Stimulated activated CD4-positive, alpha-beta T cell treated with anti-CD3 and anti-CD28 coated beads, Interleukin-15, amount 100 ng/mL, for 24 hours (primary cell): ENCODE measurements around the gene SCN1A.
"Not testable (repeated sequence)": the region's sequence is repeated elsewhere in the genome, so short reads cannot be mapped to it uniquely, and the experiment has no call there.

Source experiments
- DNase-seq: peaks from one replicate; pipeline ENCODE4 v3.0.0-alpha.2; 2020

The SCN1A gene

DNA sequence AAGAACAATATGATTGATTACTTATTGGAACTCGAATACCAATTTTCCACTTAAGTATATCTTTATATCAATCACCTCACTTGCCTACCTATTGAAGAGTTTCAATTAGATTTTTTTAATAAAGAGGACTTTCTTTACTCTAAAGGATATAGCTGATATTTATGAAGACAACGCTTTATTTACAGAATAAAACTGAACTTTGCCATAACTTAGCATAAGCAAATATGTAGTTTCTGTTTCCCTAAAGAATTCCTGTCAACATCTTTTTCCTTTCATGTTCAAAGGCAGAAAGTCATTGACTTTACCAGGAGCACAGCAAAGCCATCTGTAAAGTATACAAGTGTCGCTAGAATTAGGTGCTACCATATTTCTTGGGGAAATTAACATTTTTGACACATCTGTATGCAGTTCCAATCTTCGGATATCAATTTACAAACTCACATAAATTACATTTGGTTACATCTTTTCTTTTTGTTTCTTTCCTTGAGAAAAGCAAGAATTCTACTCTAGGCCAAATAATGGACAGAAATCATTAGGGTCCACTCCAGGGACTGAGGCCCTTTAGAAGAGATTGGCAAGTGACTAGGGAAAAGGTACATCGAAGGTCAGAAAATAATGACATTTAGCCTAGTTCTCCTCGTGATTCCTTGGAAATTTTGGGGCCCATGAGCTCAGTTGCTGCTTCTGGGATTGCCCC lies 7.5 kb upstream of the SCN1A start:
- DNase-seq, result no peak

- DNase-seq, result no peak
These were observed 6.7 kb upstream of the SCN1A start for GRCh38 chr2:166134252-166135151.

DNA sequence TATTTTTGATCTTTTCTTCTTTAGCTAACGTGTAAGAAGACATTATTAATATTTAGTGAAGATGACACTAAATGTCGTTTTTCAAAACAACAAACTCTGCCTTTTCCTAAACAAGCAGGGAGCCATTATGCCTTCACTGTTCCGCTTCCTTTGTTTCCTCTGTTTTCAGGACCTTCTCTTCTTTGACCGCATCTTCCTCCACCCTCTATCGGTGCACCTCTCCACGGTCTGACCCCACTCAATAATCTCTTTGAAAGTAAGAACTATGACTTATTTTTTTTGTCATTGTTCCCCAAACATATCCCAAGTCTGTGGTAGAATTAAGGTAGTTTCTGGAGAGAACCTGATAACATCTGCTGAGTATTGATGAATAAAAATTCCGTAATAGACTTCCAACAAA lies 5.8 kb upstream of the SCN1A start:
- no peak for DNase-seq

DNA sequence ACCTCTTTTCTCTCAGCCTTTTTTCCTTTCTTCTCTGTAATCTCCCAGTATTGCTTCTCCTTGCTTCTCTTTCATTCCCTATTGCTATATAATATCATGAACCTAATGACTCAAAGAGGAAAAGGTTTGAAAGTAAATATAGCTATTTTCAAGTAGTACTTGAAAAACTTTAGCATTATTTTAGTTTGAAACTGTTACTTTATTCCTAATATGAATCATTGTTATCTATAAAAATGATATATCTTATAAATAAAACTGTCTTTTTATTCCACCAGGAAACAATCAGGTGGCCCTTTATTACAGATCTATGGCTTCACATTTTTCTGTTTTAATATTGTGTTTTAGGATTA lies 311 bp upstream of the SCN1A start:
- no peak for DNase-seq

DNA sequence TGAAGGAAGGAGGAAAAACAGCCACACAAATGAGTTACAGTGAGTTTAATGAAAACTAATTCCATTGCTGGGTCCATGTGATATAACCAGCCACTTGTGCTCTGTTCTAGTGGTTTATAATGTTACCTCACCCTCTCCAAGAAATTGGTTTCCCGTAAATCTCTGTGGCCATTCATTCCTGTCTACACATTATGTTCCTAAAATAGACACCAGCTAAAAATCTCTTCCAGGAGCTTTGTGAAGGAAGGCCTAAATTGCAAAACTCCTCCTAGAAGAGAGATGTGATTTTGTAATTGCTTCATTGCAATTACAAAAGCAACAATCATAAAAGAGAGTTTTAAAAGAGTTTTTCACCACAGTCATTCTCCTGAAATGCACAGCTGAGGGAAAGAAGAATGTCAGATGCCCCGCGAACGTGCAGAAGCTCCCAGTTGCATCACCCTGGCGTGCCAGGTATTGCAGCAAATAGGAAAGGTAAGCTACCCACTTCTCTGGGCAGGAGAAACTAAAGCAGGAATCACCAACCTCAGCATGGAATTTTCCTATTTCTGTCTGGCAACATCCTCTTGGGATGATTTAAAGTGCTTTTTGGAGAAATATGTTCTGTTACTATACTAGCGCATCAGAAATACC lies 1.7 kb downstream of the SCN1A start:
- no peak for DNase-seq

DNA sequence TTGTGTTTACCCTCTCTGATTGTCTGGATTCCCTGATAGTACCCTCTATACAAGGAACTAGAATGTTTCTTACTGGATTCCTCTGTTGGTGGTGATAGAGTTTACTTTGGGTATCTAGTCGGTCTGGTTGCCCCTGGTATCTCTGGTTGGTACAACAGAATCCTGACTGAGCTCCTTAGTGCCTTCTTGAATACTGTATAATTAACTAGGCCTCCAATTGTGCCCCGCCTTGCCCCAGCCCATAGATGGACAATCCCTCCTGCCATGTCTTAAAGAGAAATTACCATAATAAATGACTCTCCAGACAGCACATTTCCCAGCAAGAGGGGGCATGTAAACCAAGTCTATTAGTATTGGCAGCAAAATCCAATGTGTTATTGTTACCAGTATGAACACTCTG lies 2.3 kb downstream of the SCN1A start:
- DNase-seq, result no peak

GRCh38 chr2:166118180-166118579 lies 9.6 kb downstream of the SCN1A start:
- no peak for DNase-seq

DNA sequence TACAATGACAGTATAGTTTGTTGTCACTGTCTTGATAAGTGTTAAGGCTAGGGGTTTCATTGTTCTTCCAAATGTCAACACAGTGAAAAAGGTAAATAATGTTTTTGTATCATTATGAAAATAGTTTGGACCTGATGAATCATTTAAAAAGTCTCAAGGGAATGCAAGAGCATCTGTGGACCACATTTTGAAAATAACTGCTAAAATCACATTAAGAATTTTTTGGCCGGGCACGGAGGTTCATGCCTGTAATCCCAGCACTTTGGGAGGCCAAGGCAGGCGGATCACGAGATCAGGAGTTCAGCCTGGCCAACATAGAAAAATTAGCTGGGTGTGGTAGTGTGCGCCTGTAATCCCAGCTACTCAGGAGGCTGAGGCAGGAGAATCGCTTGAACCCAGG lies 10.3 kb downstream of the SCN1A start:
- no peak for DNase-seq

DNA sequence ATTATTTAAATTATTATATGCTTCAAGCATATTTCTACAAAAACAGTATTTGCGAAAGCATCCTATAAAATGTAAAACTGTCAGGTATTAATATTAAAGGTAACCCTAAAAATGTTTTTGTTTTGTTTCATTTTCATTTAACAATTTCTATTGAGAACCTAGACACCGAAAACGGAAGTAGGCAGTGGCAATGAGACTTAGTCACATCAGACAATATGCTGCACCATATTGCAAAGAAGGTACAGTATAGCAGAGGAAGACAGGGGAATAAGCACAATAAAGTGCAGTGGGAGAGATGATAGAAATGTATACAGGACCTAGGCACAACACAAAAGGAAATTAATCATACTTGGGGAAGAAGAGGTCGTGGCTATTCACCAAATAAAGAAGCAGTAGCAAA lies 12.2 kb downstream of the SCN1A start:
- no peak for DNase-seq

GRCh38 chr2:166112193-166112605 lies 15.6 kb downstream of the SCN1A start:
- DNase-seq, result no peak

- no peak for DNase-seq
These were observed 21.3 kb downstream of the SCN1A start for GRCh38 chr2:166106431-166107015.

- DNase-seq, result no peak
These were observed 23.0 kb downstream of the SCN1A start for GRCh38 chr2:166104773-166105172.

DNA sequence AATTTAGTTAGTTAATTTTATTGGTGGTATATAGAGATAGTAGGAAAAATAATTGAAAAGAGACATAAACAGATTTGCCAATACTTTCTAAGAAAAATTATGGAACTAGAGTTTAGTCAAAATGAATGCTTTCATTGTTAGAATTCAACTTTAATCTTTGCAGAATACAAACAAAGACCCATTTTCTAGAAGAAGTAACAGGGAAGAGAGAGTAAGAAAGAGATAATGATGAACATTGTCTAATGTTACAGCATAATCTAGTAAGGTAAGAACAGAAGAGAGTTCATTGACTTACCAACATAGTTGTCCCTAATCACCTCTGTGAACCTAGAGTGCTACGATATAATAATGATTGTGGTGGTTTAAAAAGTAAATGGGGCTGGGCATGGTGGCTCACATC lies 23.7 kb downstream of the SCN1A start:
- no peak for DNase-seq

DNA sequence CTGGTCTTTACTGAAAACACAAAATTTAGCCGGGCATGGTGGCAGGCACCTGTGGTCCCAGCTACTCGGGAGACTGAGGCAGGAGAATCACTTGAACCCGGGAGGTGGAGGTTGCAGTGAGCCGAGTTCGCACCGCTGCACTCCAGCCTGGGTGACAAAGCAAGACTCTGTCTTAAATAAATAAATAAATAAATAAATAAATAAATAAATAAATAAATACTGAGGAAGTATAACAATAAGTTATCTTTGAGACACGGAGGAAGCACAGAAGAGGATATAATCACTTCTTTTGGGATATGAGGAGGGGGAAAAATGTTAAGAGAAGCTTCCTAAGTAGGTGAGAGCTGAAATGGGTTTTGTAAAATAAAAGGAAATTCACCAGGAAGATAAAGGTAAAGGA lies 24.5 kb downstream of the SCN1A start:
- not testable (repeated sequence) for DNase-seq

DNA sequence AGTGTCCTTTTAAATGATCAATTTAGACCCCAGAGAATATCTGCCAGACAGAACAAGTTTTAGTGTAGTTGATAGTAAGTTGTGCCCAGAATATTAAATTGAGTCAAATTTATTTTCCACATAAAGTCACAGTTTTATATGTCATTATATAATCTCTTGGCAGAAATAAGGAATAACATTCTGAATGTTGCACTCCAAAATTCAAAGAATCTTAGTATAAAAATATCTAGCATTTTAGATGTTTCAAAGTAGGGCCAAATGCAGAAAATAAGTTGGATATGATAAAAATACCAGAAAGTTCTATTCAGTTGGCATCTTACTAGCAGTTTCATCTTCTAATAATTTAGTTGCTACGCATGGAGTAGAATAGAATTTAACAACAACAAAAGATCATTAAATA lies 33.5 kb downstream of the SCN1A start:
- DNase-seq, result no peak

DNA sequence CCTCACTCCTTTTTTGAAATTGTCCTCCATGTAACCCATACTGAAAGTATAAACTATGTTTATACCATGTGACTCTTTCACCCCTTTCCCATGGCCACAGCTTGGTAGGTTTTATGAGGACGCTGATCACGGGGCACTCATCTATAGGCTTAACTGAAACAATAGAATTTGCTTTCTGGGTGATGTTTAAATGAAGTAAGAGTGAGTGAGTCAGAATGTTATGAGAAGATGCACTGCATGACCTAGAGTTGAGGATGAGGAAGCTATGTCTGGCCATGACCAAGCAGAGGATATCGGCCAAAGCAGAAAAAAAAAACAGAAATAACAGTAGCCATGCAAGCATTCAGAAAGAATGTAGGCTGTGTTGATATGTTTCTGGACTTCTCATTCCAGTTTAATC lies 34.9 kb downstream of the SCN1A start:
- no peak for DNase-seq

DNA sequence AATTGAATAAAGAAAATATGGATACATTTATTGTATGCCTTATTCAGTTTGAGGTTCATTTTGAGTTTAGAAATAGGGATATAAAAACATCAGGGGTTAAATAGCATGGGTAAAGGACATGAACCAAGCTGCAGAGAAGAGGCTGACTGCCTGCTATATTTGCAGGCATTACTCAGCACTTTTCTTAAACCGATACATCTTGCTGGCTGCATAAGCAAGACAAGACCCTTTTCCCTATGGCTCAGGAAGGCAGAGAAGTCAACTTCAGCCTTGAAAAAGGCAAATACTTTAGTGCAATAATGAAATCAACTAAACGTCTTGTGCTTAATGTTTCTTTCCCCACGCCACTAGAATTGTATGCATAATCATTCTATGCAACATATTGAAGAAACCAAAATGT lies 36.4 kb downstream of the SCN1A start:
- no peak for DNase-seq

DNA sequence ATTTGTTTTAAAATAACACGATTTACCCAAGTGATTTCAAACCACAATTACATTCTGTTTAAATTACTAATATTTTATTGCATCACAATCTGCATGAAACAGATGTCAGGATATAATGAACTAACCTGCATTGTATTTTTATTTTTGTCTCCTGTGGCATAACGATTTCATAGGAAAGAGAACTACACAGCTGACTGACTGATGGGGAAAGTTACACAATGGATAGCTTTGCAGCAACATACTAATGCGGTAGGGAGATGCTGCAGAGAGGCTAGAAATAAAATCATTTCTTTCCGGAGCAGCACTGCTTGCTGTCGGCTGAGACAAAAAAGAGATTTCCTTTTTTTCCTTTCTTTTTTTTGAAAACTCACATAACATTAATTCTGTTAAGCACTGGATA lies 36.9 kb downstream of the SCN1A start:
- DNase-seq, result no peak

GRCh38 chr2:166090346-166090745 lies 37.5 kb downstream of the SCN1A start:
- no peak for DNase-seq

DNA sequence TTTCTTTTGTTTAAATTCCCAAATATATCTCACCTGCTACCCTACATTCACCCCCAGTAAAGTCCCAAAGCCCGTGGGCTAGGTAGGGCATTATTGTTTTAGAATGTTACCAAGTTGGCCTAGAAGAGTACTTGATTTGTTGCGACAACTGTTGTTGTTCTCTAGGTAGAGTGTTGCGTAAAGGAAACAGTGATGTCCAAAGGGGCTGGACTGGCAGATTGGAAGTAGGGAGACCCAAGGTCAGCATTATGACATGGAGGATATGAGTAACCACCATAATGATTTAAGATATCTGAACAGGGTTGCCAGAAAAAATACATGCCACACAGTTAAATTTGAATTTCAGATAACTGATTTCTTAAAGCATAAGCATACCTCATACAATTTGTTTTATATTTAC lies 39.2 kb downstream of the SCN1A start:
- no peak for DNase-seq

DNA sequence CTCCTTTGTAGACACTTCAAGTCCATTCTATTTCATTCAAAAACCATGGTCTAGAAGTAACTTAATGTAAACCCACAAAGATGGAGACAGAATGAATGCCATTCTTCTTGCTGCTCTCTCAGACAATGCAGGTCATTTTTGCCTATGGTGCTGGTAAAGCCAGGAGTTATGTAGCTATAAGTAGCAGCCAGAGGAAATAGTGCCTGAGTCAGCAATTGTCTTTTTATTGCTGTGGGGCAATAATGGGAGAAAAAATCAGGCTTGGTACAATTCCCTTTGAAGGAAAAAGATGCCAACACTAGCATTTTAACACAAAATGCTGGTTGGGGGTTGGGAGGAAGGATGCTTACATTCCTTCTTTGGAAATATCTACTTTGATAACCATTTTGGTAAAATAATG lies 43.5 kb downstream of the SCN1A start:
- no peak for DNase-seq

DNA sequence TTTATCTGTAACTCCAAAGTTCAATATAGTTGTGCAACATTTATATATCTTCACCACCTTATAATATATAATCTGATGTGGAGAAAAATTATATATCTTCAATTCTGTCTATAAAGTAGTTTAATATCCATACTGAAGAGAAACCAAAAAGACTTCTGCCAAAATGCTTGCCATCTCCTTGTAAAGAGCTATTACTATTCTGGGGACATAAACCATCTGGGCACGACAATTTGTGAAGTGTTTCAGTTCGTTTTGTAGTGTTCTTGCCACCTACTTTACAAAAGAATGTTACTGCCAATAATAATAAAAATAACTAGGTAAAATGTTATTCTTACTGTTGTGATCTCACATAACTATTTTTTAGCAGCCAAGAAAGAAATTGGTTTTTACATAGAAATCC lies 45.1 kb downstream of the SCN1A start:
- no peak for DNase-seq

DNA sequence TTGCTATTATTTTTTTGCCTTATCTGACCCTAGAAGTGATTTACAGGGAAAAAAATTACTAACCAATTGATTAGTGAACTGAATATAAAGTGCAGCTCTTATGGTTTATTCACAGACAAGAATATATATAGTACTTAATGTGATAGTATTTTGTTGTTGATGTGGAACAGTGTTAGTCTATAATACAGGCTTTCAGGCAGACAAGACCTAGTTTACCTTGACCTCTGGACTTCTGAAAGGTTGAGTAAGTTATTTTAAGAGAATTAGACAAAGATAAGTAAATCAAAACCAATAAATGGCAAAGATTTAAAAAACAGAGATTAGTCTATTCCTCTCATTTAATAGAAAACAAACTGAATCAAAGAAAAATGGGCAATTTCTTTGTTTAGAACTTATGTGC lies 46.0 kb downstream of the SCN1A start:
- no peak for DNase-seq

GRCh38 chr2:166081131-166081632 lies 46.6 kb downstream of the SCN1A start:
- DNase-seq, result no peak
